ENCODE results near the gene MEF2D.

MEF2D gene

GRCh38 chr1:156467385-156467784 lies 33.2 kb downstream of the MEF2D start:
- no peak for DNase-seq

GRCh38 chr1:156465747-156466365 lies 34.7 kb downstream of the MEF2D start:
- DNase-seq, result no peak

GRCh38 chr1:156464825-156465452 lies 35.6 kb downstream of the MEF2D start:
- DNase-seq, result no peak

- DNase-seq, result no peak
These were observed 36.2 kb downstream of the MEF2D start for GRCh38 chr1:156464335-156464734.

DNA sequence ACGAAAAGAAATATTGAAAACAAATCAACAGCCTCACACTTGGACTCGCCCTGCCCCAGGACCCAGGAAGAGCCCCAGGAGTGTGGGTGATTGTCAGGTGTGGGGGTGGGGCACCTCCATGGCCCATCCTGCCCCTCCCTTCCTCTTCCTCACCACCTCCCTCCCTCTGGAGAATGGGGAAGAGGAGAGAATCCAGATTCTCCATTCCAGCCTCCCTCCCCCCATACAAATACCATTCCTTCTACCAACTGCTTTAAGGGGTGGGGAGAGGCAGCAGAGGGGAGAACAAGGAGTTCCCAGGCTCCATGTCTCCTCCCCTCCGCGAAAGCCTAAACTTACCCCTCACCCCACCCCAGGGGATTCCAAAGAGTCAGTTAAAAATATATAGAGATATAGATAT lies 36.7 kb downstream of the MEF2D start:
- no peak for DNase-seq

DNA sequence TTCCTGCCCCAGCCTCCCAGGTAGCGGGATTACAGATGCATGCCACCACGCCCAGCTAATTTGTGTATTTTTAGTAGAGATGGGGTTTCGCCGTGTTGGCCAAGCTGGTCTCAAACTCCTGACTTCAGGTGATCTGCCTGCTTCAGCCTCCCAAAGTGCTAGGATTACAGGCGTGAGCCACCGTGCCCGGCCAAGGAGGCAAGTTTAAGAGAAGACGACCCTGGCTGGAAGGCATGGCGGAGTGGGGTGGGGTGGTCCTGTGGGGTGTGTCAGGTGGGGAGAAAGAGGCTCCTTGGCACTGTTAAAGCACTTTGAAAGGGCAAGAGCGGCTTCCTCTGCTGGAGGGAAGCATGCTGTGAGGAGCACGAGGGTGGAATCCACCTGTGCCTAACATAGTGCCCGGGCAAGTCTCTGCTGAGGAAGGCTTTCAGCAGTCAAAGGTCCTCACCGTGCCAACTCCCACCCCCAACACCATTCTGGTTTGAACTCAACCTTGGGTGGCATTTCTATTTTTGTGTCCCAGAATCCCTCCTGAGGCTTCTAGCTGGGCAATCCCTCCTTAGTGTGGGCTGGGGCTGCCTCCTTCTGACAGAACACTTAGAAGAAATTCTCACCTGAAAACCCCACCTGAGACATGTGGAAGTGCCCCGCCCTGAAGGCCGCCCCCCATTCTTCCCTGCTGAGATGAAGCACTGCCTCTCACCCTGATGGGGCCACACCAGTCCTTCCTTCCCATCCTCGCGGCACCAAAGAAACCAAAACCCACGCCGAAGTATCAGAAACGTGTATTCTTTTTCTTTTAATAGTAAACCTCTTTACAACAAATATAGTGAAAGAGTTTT lies 37.4 kb downstream of the MEF2D start:
- no peak for DNase-seq

- no peak for DNase-seq
These were observed 38.6 kb downstream of the MEF2D start for GRCh38 chr1:156461781-156462647.

GRCh38 chr1:156461109-156461508 lies 39.5 kb downstream of the MEF2D start:
- DNase-seq, result no peak

DNA sequence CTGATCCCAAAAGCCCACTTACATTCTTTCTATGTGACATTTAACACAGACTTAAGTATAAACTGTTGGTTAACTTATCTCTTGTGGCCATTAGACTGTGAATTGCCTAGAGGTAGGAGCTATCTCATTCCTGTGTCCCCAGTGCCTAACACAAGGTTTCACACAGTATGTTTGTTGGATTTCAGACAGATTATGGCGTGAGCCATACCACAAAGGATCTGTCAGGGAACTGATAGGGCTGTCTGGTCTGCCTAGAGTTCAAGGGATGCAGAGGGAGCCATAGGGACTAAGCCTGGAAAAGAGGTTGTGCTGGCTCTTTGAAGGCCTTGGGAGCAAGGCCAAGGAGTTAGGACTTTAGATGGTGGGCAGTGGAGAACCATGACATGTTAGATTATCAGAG lies 40.0 kb downstream of the MEF2D start:
- no peak for DNase-seq

DNA sequence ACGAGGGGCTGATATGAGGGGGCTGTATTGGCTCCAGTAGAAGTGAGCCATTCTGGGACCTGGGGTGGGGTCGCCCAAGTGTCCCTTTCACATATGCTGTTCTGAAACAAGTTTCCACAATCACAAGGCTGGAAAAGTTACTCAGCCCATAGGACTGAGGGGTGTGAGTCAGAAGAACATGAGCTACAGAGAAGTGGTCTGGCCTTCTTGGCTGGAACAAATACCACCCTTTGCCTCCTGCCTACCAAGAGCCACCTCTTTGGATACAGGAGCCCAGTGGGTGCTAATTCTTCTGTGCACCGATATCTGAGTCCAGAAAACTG lies 42.4 kb downstream of the MEF2D start:
- DNase-seq, result no peak

GRCh38 chr1:156456625-156457465 lies 43.7 kb downstream of the MEF2D start:
- DNase-seq, result peak; percentile 91

GRCh38 chr1:156455362-156455761 lies 45.2 kb downstream of the MEF2D start:
- DNase-seq, result no peak

- DNase-seq, result no peak
These were observed 47.7 kb downstream of the MEF2D start for GRCh38 chr1:156452907-156453306.

- no peak for DNase-seq
These were observed 48.9 kb downstream of the MEF2D start for GRCh38 chr1:156451505-156452160.

DNA sequence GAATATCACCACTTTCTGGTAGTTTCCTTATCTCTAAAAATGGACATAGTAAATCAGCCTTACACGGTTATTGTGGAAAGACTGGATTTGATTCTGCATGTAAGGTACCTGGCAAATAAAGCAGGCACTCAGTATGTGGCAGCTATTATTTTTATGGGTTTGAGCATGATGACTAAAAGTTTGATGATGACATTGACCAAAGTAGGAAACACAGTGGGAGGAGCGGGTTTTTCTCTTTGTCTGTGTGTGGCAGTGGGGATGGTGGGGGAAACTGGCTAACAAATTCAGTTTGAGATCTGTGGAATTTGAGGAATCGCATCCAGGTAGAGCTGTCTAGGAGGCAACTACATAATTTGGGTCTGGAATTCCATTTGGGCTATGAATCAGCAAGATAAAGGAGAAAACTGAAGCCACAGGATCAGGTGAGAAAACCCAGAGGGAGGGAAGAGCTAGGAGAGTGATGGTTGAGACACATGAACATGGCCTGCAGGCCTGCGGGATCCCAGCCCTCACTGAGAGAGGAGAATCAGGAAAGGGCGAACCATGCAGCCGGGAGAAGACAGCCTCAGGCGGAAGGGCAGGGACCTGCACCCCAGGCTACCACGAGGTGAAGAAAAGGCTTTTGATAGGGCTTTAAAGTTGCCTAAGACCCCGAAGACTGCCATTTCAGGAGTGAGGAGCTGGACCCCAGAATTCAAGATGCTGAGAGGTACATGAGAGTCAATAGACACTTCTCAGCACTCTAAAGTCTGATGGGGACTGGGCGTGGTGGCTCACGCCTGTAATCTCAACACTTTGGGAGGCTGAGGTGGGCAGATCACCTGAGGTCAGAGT lies 52.2 kb downstream of the MEF2D start:
- DNase-seq, result no peak

DNA sequence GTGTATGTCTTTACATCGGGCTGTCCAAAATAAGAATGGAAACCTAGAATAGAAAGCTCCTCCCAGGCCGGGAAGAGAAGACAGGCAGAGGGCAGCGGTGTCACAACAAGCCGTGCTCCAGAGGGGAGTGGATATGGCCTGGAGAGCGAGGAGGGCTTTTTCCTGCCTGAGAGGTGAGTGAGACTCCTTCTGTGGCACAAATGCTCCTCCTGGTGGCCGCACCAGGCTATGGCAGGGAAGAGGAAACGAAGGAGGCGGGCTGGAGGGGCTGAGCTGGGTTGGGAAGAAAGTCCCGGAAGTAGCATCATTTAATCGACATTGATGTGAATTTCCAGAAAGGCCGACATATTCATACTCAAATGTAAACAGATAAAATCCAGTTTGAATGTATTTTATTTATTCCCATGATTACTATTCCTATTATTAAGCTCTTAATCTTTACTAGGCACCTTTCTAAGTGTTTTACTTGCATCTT lies 54.7 kb downstream of the MEF2D start:
- DNase-seq, result peak; percentile 91

DNA sequence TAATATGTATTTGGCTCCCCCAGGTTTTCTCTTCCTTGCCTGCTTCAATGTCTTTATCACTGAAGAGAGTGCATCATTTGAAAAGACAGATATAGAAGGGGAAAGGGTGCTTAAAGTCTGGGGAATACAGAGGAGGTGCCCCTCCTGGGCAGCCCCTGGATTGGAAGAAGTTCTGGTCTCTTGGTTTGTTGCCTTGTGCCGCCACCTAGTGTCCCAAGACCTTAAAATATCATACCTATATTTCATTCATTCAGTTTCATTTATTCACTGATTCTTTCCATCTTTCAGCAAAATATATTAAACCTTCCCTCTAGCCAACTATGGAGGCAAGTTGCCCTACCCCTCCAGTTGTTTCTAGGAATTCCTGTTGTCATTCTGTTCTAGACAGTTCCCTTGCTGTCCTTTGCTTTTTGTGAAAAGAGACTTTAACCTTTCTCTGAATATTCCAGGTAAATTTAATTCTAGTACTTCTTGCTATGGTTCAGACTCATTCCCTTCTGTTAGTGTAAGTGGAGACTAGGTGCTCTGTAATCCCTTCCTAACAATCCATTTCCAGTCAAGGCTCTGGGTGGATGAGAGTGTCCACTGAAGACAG lies 56.1 kb downstream of the MEF2D start:
- DNase-seq, result no peak

GRCh38 chr1:156443286-156443685 lies 57.3 kb downstream of the MEF2D start:
- no peak for DNase-seq

GRCh38 chr1:156440654-156441437 lies 59.7 kb downstream of the MEF2D start:
- DNase-seq, result no peak

All from NCI-H1048 (cell line).